B cell (primary cell): Measurements from ENCODE around the gene SYNE2. TPM values are rescaled to one million over a fixed set of nuclear protein-coding genes. Genes with fewer than 3 reads are reported as not detected.
A peak's percentile ranks its signal among the peaks of the same experiment; 100 is the strongest.

Source experiments
- ATAC-seq: fragments of 200-7000 bp; cut with Tn5 transposase; one replicate; pipeline ENCODE4 v1.10.0; 2021; ENCODE audit warnings: low read depth, mild to moderate bottlenecking, moderate number of reproducible peaks, moderate library complexity
- CTCF ChIA-PET: fragments of 350-600 bp; sonication (Branson Sonifier 250); formaldehyde crosslinking; loops from one replicate; lab custom pipeline; 2021; ENCODE audit warnings: antibody characterized with exemption, inconsistent platforms; lab: Charles Lee
- POLR2A ChIA-PET: fragments of 350-600 bp; sonication (Branson Sonifier 250); formaldehyde crosslinking; loops from one replicate; lab custom pipeline; 2021; ENCODE audit warnings: antibody characterized with exemption; lab: Charles Lee
- DNase-seq: peaks from one replicate; pipeline ENCODE4 v3.0.0; 2013
- H2AFZ ChIP-seq: 2 replicates; pipeline ENCODE4 v1.6.1; 2012; ENCODE audit warnings: mild to moderate bottlenecking, low read depth, low read length; ENCODE audit not compliant: insufficient read depth, poor library complexity, severe bottlenecking
- H3K27ac ChIP-seq, 2 donors: 1 replicate in 1 of 2; 2 replicates in 1 of 2; pipeline ENCODE4 v1.5.1; 2012 to 2013; ENCODE audit warnings: low read length in 2 of 2, mild to moderate bottlenecking in 2 of 2, moderate library complexity in 1 of 2
- H3K27me3 ChIP-seq, 4 experiments: fragments of 200-600 bp in 1 of 4; sonication (generic) in 1 of 4; replicated peaks in 1 of 4; 1 replicate in 2 of 4; 2 replicates in 2 of 4; pipeline versions ENCODE4 v1.6.1 to v1.7.0; 2013 to 2016; ENCODE audit warnings: low read length in 3 of 4, mild to moderate bottlenecking in 2 of 4, mixed read lengths in 1 of 4, moderate library complexity in 1 of 4; ENCODE audit not compliant: insufficient read depth in 4 of 4, control insufficient read depth in 3 of 4; ENCODE audit errors: control extremely low read depth in 1 of 4
- H3K36me3 ChIP-seq, 2 experiments: replicated peaks in 1 of 2; 1 replicate in 1 of 2; 2 replicates in 1 of 2; pipeline versions ENCODE4 v1.6.1 to v1.7.1; 2013; ENCODE audit warnings: low read length in 1 of 2; ENCODE audit not compliant: insufficient read depth in 2 of 2, control insufficient read depth in 1 of 2; ENCODE audit errors: control extremely low read depth in 1 of 2, extremely low read depth in 1 of 2
- H3K4me1 ChIP-seq, 2 donors: fragments of 200-600 bp in 1 of 2; sonication (generic) in 1 of 2; 1 replicate in 1 of 2; 2 replicates in 1 of 2; pipeline versions ENCODE4 v1.5.1 to v1.6.1; 2013 to 2017; ENCODE audit warnings: low read length in 2 of 2; ENCODE audit not compliant: control insufficient read depth in 2 of 2, insufficient read depth in 2 of 2
- H3K4me2 ChIP-seq: replicated peaks from 2 replicates; pipeline ENCODE3; 2012; ENCODE audit warnings: mild to moderate bottlenecking, low read depth, low read length; ENCODE audit not compliant: poor library complexity, severe bottlenecking
- H3K4me3 ChIP-seq, 5 experiments: fragments of 200-600 bp in 1 of 5; sonication (generic) in 1 of 5; 1 replicate in 3 of 5; 2 replicates in 2 of 5; pipeline versions ENCODE4 v1.5.1 to v1.7.0; 2011 to 2016; ENCODE audit warnings: low read length in 4 of 5, mild to moderate bottlenecking in 4 of 5, low read depth in 2 of 5, control low read depth in 1 of 5, moderate library complexity in 1 of 5; ENCODE audit not compliant: insufficient read depth in 1 of 5; ENCODE audit errors: control extremely low read depth in 1 of 5, extremely low read depth in 1 of 5
- H3K79me2 ChIP-seq: fragments of 200-600 bp; sonication (generic); one replicate; pipeline ENCODE4 v1.6.0; 2016; ENCODE audit warnings: low read length; ENCODE audit not compliant: control insufficient read depth, insufficient read depth
- H3K9ac ChIP-seq: fragments of 200-600 bp; sonication (generic); 2 replicates; pipeline ENCODE4 v1.6.1; 2017; ENCODE audit warnings: mild to moderate bottlenecking, low read length, moderate library complexity
- H3K9me3 ChIP-seq, 3 donors: one replicate each; pipeline versions ENCODE4 v1.6.1 to v1.7.1; 2013; ENCODE audit warnings: low read length in 2 of 3; ENCODE audit not compliant: control insufficient read depth in 2 of 3, insufficient read depth in 1 of 3; ENCODE audit errors: control extremely low read depth in 1 of 3
- H4K20me1 ChIP-seq: 2 replicates; pipeline ENCODE4 v1.6.0; 2012; ENCODE audit warnings: mild to moderate bottlenecking, low read length; ENCODE audit not compliant: insufficient read depth, control insufficient read depth, poor library complexity, severe bottlenecking
- H3K27ac Mint-ChIP-seq: one replicate; pipeline ENCODE4 v1.8.0; 2021; ENCODE audit warnings: mixed read lengths
- H3K27me3 Mint-ChIP-seq: one replicate; pipeline ENCODE4 v1.8.0; 2021; ENCODE audit warnings: mixed read lengths
- H3K4me1 Mint-ChIP-seq: one replicate; pipeline ENCODE4 v1.8.0; 2021; ENCODE audit warnings: mixed read lengths
- H3K4me3 Mint-ChIP-seq: one replicate; pipeline ENCODE4 v1.8.0; 2021; ENCODE audit warnings: mixed read lengths
- H3K9me3 Mint-ChIP-seq: one replicate; pipeline ENCODE4 v1.8.0; 2022; ENCODE audit warnings: mixed read lengths; ENCODE audit not compliant: insufficient read depth
- CTCF ChIP-seq: fragments of 200-600 bp; IDR thresholded peaks from one replicate; pipeline ENCODE4 v1.8.0; 2022; ENCODE audit warnings: antibody characterized with exemption, mild to moderate bottlenecking
- EZH2 ChIP-seq: IDR thresholded peaks from 2 replicates; pipeline ENCODE4 v1.6.1; 2012; ENCODE audit warnings: borderline replicate concordance, low read depth, mild to moderate bottlenecking, moderate library complexity, low read length; ENCODE audit not compliant: insufficient read depth, poor library complexity, severe bottlenecking
- WGBS: methylation state at CpG from one replicate; pipeline ENCODE4 v1.1.5; 2013; ENCODE audit warnings: missing lambda C conversion rate; ENCODE audit not compliant: insufficient coverage; 5-methylcytosine and 5-hydroxymethylcytosine counted together
- intact Hi-C: fragments of 100-400 bp; cut with micrococcal nuclease; formaldehyde crosslinking; loops from one replicate; pipeline ENCODE4 v1.10.0; 2022
- polyA plus RNA-seq: library from polyadenylated mRNA; depleted of rRNA; stranded (reverse); fragments of >200 nt; gene quantifications from 2 replicates; pipeline ENCODE4 v1.2.3, GENCODE V29; 2012
- total RNA-seq, 2 donors: library from RNA; stranded (reverse); fragments of 120-200 nt in 1 of 2; gene quantifications; 1 replicate in 1 of 2; 2 replicates in 1 of 2; pipeline versions ENCODE4 v1.2.3 to v1.2.4, GENCODE V29; 2013 to 2022

The SYNE2 gene
- total and polyA plus RNA-seq, 2 donors (not counting 1 experiment from before 2014, with no cell fraction given): 39.5 to 105 TPM

GRCh38 chr14:63854330-63854729, 1.5 kb downstream of the SYNE2 start:
- H3K79me2 ChIP-seq: peaks cover 35% of the 10 kb centered on the region
- H3K4me3 ChIP-seq: peak overlapping the region; percentile 46 to 72 (median 64)
- Mint-ChIP-seq H3K9me3 (no peaks in the 10 kb centered on the region), H3K27me3 (no peaks in the 10 kb centered on the region), H3K4me3 (peak overlapping the region; percentile 94), H3K4me1 (peaks cover 27% of the 10 kb centered on the region), H3K27ac (no peak overlapping the region)
- no peak for TF ChIP-seq CTCF
- TF ChIP-seq EZH2: no peak
- 32% methylated on average over 3 of the region's 5 CpGs for WGBS
- H3K36me3 ChIP-seq: no peaks in the 10 kb centered on the region
- intact Hi-C loops: loop anchor here (1.0 to 10.0 kb wide), 5 partner anchors 8 to 648 kb away; partner anchors contain the start of genes PPP2R5E, ZBTB1 and ZBTB25
- CTCF ChIA-PET: interaction anchor here (1.0 to 3.0 kb wide), 4 partner anchors 9 to 40 kb away, joined by 4 to 12 read pairs (median 8); no protein-coding TSS in a partner anchor
- peak overlapping the region; percentile 83 for H2AFZ ChIP-seq
- H4K20me1 ChIP-seq: peaks cover 5% of the 10 kb centered on the region
- H3K27ac ChIP-seq: no peak overlapping the region
- H3K27me3 ChIP-seq: peaks cover 0 to 6% (median 0%) of the 10 kb centered on the region in 4 experiments
- H3K9me3 ChIP-seq: no peaks in the 10 kb centered on the region
- peak overlapping the region; percentile 78 for H3K4me2 ChIP-seq
- DNase-seq: no peak
- ATAC-seq: no peak
- H3K4me1 ChIP-seq: peaks cover 13 to 14% of the 10 kb centered on the region in 2 donors
- POLR2A ChIA-PET: interaction anchor here (0.6 to 1.8 kb wide), 3 partner anchors 10 to 127 kb away, joined by 3 to 9 read pairs (median 7); no protein-coding TSS in a partner anchor
- peak overlapping the region; percentile 66 for H3K9ac ChIP-seq

- H3K4me1 Mint-ChIP-seq: peaks cover 27% of the 10 kb centered on the region
- H3K27ac Mint-ChIP-seq: no peak overlapping the region
- ATAC-seq: no peak
Measured at GRCh38 chr14:63855281-63855680, 2.5 kb downstream of the SYNE2 start.

More at GRCh38 chr14:63855281-63855680, 2.5 kb downstream of the SYNE2 start:
- Histone ChIP-seq H4K20me1 (peaks cover 5% of the 10 kb centered on the region), H3K4me2 (no peak overlapping the region), H3K4me1 (peaks cover 13 to 14% of the 10 kb centered on the region in 2 donors), H3K9me3 (no peaks in the 10 kb centered on the region), H2AFZ (no peak overlapping the region), H3K27ac (no peak overlapping the region), H3K36me3 (no peaks in the 10 kb centered on the region), H3K79me2 (peaks cover 44% of the 10 kb centered on the region), H3K9ac (no peak overlapping the region), H3K27me3 (peaks cover 0 to 6% (median 0%) of the 10 kb centered on the region in 4 experiments), H3K4me3 (no peak overlapping the region)
- no peaks in the 10 kb centered on the region for H3K9me3 Mint-ChIP-seq
- intact Hi-C loops: loop anchor here (10.0 kb wide), 1 partner anchor 50 kb away; no protein-coding TSS in a partner anchor
- no peaks in the 10 kb centered on the region for H3K27me3 Mint-ChIP-seq
- TF ChIP-seq EZH2 (no peak), CTCF (no peak)
- peak overlapping the region; percentile 23 for H3K4me3 Mint-ChIP-seq
- 93% methylated on average over 2 of the region's 4 CpGs for WGBS
- CTCF ChIA-PET: interaction anchor here (1.6 to 3.0 kb wide), 3 partner anchors 9 to 55 kb away, joined by 3 to 12 read pairs (median 11); no protein-coding TSS in a partner anchor
- POLR2A ChIA-PET: interaction anchor here (0.6 to 1.8 kb wide), 2 partner anchors 9 to 132 kb away, joined by 4 to 9 read pairs; no protein-coding TSS in a partner anchor
- no peak for DNase-seq
